Activated CD4-positive, alpha-beta T cell treated with anti-CD3 and anti-CD28 coated beads, Interleukin-2, amount 50 U/mL, for 1 hour (primary cell): ENCODE measurements around the gene CCKAR.

Source experiments
- DNase-seq: peaks from one replicate; pipeline ENCODE4 v3.0.0-alpha.2; 2020

The CCKAR gene

GRCh38 chr4:26458157-26458561, 32.1 kb downstream of the CCKAR start:
- DNase-seq, result no peak

GRCh38 chr4:26457412-26457811, 32.9 kb downstream of the CCKAR start:
- DNase-seq, result no peak

- no peak for DNase-seq
Observed at GRCh38 chr4:26455571-26455970, 34.7 kb downstream of the CCKAR start.

GRCh38 chr4:26454961-26455360, 35.3 kb downstream of the CCKAR start:
- DNase-seq, result no peak

GRCh38 chr4:26452565-26453531, 37.4 kb downstream of the CCKAR start:
- DNase-seq, result no peak

GRCh38 chr4:26451597-26451996, 38.7 kb downstream of the CCKAR start:
- DNase-seq, result no peak

- no peak for DNase-seq
Observed at GRCh38 chr4:26450418-26450817, 39.9 kb downstream of the CCKAR start.

GRCh38 chr4:26447378-26447777, 42.9 kb downstream of the CCKAR start:
- no peak for DNase-seq

GRCh38 chr4:26441771-26442170, 48.5 kb downstream of the CCKAR start:
- DNase-seq, result no peak

GRCh38 chr4:26441102-26441501, 49.2 kb downstream of the CCKAR start:
- DNase-seq, result no peak

GRCh38 chr4:26434030-26434639, 56.1 kb downstream of the CCKAR start:
- DNase-seq, result no peak

GRCh38 chr4:26433556-26433955, 56.7 kb downstream of the CCKAR start:
- DNase-seq, result no peak

- no peak for DNase-seq
Observed at GRCh38 chr4:26432419-26432818, 57.9 kb downstream of the CCKAR start.

- DNase-seq, result no peak
Observed at GRCh38 chr4:26431461-26432180, 58.7 kb downstream of the CCKAR start.
